Measurements from ENCODE around the gene MSMP. TPM values are rescaled to one million over a fixed set of nuclear protein-coding genes. Genes with fewer than 3 reads are reported as not detected.

The MSMP gene
- 0.43 TPM in 1 of 2 replicates, not detected in the other for total RNA-seq

GRCh38 chr9:35754264-35754663 lies at the start of gene MSMP:
MSMP (minus strand) TSS chr9:35754276; CDS start chr9:35754129, 147 bp downstream.

DNA sequence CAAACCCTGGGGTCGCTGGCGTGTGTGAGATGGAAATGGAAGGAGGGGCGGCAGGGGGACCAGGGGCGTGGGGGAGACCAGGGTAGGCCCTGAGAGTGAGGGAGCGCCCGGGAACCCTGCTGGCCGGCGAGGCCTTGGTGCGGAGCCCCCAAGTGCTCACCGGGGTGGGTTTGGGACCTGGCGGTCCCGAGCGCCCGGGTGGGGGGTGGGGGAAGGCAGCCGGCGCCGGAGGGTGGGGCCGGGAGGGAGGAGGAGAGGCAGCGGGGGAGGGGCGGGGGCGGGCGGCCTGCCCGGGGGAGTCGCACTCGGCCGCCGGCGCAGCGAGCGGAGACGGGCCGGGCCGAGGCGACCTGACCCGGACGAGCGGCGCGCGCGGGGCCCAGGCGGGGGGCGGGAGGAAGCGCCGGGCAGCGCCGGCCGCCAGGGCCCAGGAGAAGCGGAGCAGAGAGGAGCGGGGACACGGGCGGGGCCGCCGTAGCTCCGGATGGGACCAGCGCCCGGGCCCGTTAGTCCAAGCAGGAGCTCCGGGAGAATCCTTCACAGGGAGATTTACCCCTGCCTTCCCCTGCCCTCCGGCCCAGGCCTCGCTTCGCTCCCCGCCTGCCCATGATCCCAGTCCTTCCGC lies 37.3 kb upstream of the MSMP start, which contains the start of gene NPR2:
TSS of gene NPR2 (plus strand) at position 295 of the 625 bp plus-strand sequence. CDS start 818 bp downstream, outside the sequence.

GRCh38 chr9:35748858-35749514 lies 5.1 kb downstream of the MSMP start, which contains the start of the genes GBA2 and RGP1:
GBA2 (minus strand) TSS chr9:35749228; CDS start chr9:35748704, 524 bp downstream.
RGP1 (plus strand) TSS chr9:35749287; CDS start chr9:35749756, 469 bp downstream.

GRCh38 chr9:35732185-35732799 lies 21.8 kb downstream of the MSMP start, which contains the start of the genes CREB3 and TLN1:
CREB3 (plus strand) TSS chr9:35732666; CDS start chr9:35732773, 107 bp downstream.
TLN1 (minus strand) TSS chr9:35732195; CDS start chr9:35725694, 6,501 bp downstream.

Other genes with a start within 250 kb of the MSMP start
- gene TESK1, start 149.0 kb downstream of the MSMP start, total RNA-seq: 11.5 and 16.1 TPM in 2 replicates
- gene CD72, start 135.9 kb downstream of the MSMP start, total RNA-seq: 0.46 and 0.78 TPM in 2 replicates
- 0.07 TPM in 1 of 2 replicates, not detected in the other for gene SIT1, start 103.3 kb downstream of the MSMP start, total RNA-seq
- 20,891 and 22,749 TPM in 2 replicates for gene RMRP, start 96.3 kb downstream of the MSMP start, total RNA-seq
- gene CCDC107, start 96.0 kb downstream of the MSMP start, total RNA-seq: 15.1 and 17.9 TPM in 2 replicates
- gene ARHGEF39, start 89.1 kb downstream of the MSMP start, total RNA-seq: 0.26 and 0.83 TPM in 2 replicates
- gene CA9, start 80.3 kb downstream of the MSMP start, total RNA-seq: 10.0 and 181 TPM in 2 replicates
- 511 and 885 TPM in 2 replicates for gene TPM2, start 64.4 kb downstream of the MSMP start, total RNA-seq
- 616 and 792 TPM in 2 replicates for gene TLN1, start 22.1 kb downstream of the MSMP start, total RNA-seq
- gene CREB3, start 21.6 kb downstream of the MSMP start, total RNA-seq: 62.6 and 72.7 TPM in 2 replicates
- 24.0 and 30.9 TPM in 2 replicates for gene GBA2, start 5.0 kb downstream of the MSMP start, total RNA-seq
- gene RGP1, start 5.0 kb downstream of the MSMP start, total RNA-seq: 23.0 and 25.0 TPM in 2 replicates
- gene NPR2, start 37.3 kb upstream of the MSMP start, total RNA-seq: 43.6 and 53.1 TPM in 2 replicates
- gene SPAG8, start 58.0 kb upstream of the MSMP start, total RNA-seq: 0.91 and 1.3 TPM in 2 replicates
- 11.4 and 11.8 TPM in 2 replicates for gene HINT2, start 60.8 kb upstream of the MSMP start, total RNA-seq
- gene FAM221B, start 74.5 kb upstream of the MSMP start, total RNA-seq: not detected in 2 replicates
- gene TMEM8B, start 75.0 kb upstream of the MSMP start, total RNA-seq: 7.0 and 8.5 TPM in 2 replicates
- not detected in 2 replicates for gene OR13J1, start 116.1 kb upstream of the MSMP start, total RNA-seq
- gene HRCT1, start 151.9 kb upstream of the MSMP start, total RNA-seq: 0.39 and 0.59 TPM in 2 replicates
- gene SPAAR, start 155.2 kb upstream of the MSMP start, total RNA-seq: 0.13 and 0.26 TPM in 2 replicates
- not detected in 2 replicates for gene OR2S2, start 203.9 kb upstream of the MSMP start, total RNA-seq